Neutrophil (primary cell): ENCODE measurements around the gene MCOLN2.

Source experiments
- H3K27ac ChIP-seq: fragments of 200-600 bp; sonication (generic); 2 replicates; pipeline ENCODE4 v1.5.1; 2016; ENCODE audit warnings: mild to moderate bottlenecking, moderate library complexity
- H3K27me3 ChIP-seq: fragments of 200-600 bp; sonication (generic); 2 replicates; pipeline ENCODE4 v1.6.0; 2016; ENCODE audit warnings: mild to moderate bottlenecking
- H3K36me3 ChIP-seq: fragments of 200-600 bp; sonication (generic); 2 replicates; pipeline ENCODE4 v1.5.1; 2017
- H3K4me1 ChIP-seq, 2 experiments: fragments of 200-600 bp in 1 of 2; sonication (generic) in 1 of 2; 1 replicate in 1 of 2; 2 replicates in 1 of 2; pipeline versions ENCODE4 v1.5.1 to v1.6.1; 2013 to 2016; ENCODE audit warnings: low read depth in 1 of 2, low read length in 1 of 2, mild to moderate bottlenecking in 1 of 2, moderate library complexity in 1 of 2; ENCODE audit not compliant: control insufficient read depth in 1 of 2, insufficient read depth in 1 of 2
- H3K4me3 ChIP-seq, 2 experiments: fragments of 200-600 bp in 1 of 2; sonication (generic) in 1 of 2; 1 replicate in 1 of 2; 2 replicates in 1 of 2; pipeline ENCODE4 v1.5.1; 2013 to 2016; ENCODE audit warnings: low read depth in 1 of 2, low read length in 1 of 2, mild to moderate bottlenecking in 1 of 2, moderate library complexity in 1 of 2
- H3K9me3 ChIP-seq: fragments of 200-600 bp; sonication (generic); 2 replicates; pipeline ENCODE4 v1.5.1; 2016
- TF ChIP-seq, protein P1 (sequence below): fragments of 200-600 bp; sonication (generic); IDR thresholded peaks from 2 replicates; pipeline ENCODE4 v1.5.1; 2016; ENCODE audit warnings: antibody characterized with exemption

Gene MCOLN2

DNA sequence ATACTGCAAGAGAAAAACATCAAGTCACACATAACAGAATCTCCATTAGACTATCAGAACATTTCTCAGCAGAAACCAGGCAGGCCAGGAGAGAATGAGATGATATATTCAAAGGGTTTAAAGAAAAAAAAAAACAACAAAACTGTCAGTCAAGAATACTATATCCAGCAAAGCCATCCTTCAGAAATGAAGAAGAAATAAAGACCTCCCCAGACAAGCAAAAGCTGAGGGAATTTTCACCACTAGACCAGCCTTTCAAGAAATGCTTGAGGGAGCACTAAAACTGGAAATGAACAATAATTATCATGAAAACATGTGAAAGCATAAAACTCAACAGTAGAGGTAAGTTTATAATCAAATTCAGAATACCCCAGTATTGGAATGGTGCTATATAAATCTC lies 47.2 kb downstream of the MCOLN2 start:
- TF ChIP-seq, protein P1, sequence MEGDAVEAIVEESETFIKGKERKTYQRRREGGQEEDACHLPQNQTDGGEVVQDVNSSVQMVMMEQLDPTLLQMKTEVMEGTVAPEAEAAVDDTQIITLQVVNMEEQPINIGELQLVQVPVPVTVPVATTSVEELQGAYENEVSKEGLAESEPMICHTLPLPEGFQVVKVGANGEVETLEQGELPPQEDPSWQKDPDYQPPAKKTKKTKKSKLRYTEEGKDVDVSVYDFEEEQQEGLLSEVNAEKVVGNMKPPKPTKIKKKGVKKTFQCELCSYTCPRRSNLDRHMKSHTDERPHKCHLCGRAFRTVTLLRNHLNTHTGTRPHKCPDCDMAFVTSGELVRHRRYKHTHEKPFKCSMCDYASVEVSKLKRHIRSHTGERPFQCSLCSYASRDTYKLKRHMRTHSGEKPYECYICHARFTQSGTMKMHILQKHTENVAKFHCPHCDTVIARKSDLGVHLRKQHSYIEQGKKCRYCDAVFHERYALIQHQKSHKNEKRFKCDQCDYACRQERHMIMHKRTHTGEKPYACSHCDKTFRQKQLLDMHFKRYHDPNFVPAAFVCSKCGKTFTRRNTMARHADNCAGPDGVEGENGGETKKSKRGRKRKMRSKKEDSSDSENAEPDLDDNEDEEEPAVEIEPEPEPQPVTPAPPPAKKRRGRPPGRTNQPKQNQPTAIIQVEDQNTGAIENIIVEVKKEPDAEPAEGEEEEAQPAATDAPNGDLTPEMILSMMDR = no peak
- Histone ChIP-seq H3K27me3 (peaks cover 38% of the 10 kb centered on the region), H3K27ac (no peak overlapping the region), H3K4me3 (no peak overlapping the region), H3K36me3 (no peaks in the 10 kb centered on the region), H3K9me3 (no peaks in the 10 kb centered on the region), H3K4me1 (peaks cover 4% of the 10 kb centered on the region in 2 experiments)

DNA sequence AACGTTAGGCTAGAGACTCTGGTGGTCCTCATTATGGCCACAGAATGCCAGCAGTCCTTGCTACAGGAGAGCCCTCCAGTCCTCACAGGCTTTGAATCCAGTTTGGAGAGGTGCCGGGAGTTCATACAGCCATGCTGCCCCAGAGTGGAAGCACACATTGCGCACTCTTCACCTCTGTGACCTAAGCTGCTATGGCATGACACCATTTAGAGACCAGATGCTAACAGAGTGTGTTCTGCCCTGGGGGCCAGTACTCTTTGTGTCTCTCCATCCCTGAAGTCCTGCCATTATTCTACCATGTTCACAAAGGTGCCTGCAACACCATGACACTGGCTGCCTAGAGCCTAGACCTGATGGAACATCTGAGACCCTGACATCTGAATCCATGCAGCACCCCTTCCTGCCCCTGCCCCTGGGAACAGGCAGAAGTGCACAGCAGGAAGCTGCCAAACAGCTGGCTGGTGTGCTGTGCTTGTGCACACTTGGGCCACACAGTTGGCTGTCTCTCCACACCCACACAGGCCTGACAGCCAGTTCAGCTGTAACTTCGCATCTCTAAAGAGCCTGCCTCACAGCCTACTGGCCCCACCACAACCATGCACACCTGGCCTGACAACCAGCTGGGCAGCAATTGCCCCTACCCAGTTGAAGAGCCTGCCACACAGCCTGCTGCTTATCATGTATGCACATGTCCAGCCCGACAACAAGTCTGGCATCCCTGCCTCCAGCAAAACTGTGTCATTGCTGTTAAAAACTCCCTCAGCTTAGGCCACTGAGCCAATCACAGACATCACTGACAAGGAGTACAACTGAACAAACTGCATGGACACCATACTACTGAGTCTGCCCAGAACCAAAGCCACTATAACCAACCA lies 49.1 kb downstream of the MCOLN2 start:
- Histone ChIP-seq H3K36me3 (no peaks in the 10 kb centered on the region), H3K27ac (no peak overlapping the region), H3K4me1 (peaks cover 4% of the 10 kb centered on the region in 2 experiments), H3K27me3 (peaks cover 28% of the 10 kb centered on the region), H3K4me3 (no peak overlapping the region), H3K9me3 (no peaks in the 10 kb centered on the region)
- TF ChIP-seq, protein P1 = no peak

DNA sequence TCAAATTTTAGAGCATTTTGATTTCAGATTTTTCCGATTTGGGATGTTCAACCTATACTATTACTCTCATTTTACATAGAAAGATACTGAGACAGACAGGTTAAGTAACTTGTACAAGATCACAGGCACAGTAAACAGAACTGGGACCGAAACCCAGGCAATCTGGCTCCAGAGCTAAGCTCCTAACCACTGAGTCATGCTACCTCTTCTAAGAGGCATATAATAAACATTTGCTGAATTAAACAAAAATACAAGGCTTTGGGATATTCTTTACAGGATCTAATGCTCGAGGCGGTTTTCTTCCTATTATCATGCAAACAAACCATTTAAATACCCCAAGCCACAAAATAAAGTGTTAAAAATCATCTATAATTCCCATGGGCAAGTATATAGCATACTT lies 50.3 kb downstream of the MCOLN2 start:
- H3K4me1 ChIP-seq = peaks cover 4% of the 10 kb centered on the region in 2 experiments
- no peaks in the 10 kb centered on the region for H3K9me3 ChIP-seq
- H3K27ac ChIP-seq = no peak overlapping the region
- no peak overlapping the region for H3K4me3 ChIP-seq
- no peaks in the 10 kb centered on the region for H3K36me3 ChIP-seq
- peaks cover 17% of the 10 kb centered on the region for H3K27me3 ChIP-seq
- TF ChIP-seq, protein P1 = no peak

DNA sequence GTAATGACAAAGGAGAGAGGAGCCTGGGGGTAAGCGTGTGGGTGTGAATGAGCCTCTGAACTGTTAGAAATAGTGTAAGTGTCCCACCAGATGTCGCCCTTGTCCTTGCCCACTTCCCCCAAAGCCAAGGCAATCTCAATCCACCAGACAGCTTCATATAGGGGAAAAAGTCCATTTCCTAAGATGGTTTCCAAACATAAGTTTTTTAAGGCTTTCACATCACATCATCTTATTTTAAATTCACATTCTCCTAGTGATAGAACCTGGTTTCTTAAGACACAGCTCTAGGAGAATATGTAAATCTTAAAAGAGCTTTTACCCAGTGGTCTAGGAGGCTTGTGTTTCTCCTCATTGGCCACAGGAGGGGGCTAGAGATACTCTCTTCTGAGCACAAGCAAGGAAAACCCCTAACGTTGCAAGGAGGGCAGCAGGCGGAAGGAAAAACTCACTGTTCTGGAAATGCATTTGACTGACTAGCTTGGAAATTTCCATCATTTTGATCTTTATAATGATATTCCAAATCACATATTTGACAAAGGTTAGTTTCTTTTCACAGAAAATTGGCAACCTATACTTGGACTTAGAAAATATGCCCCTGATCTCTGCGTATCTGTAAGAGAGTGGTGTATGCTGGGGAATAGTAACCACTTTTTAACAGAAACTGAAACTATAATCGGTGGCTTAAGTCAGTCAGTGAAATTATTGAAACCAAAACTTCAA lies 52.0 kb downstream of the MCOLN2 start:
- Histone ChIP-seq H3K27me3 (peaks cover 3% of the 10 kb centered on the region), H3K27ac (peak overlapping the region; percentile 3), H3K4me1 (peaks cover 4% of the 10 kb centered on the region in 2 experiments), H3K36me3 (no peaks in the 10 kb centered on the region), H3K4me3 (peak overlapping the region; percentile 47), H3K9me3 (no peaks in the 10 kb centered on the region)
- TF ChIP-seq, protein P1 = peak; percentile 69

DNA sequence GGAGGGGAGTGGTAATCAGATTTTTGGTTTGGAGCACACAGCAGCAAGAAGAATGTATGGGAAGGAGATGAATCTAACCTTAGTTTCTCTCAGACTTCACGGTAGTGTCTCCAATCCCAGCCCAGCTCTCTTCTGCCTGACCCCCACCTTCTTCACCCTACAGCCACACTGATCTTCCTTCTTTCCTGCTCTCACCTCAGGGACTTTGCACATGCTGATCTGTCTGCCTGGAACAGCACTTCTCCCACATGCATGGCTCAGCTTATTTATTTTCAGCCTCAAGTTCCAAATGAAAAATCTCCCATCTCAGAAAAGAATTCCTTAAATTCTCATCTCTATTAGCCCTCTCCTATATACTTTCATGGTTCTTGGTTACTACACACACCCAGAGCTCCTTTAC lies 55.1 kb downstream of the MCOLN2 start:
- H3K27ac ChIP-seq = no peak overlapping the region
- TF ChIP-seq, protein P1 = no peak
- H3K9me3 ChIP-seq = no peaks in the 10 kb centered on the region
- H3K4me3 ChIP-seq = no peak overlapping the region
- H3K36me3 ChIP-seq = no peaks in the 10 kb centered on the region
- H3K27me3 ChIP-seq = no peaks in the 10 kb centered on the region
- H3K4me1 ChIP-seq = peaks cover 4% of the 10 kb centered on the region in 2 experiments
